Measurements from ENCODE around the gene FAIM2. TPM values are rescaled to one million over a fixed set of nuclear protein-coding genes. Genes with fewer than 3 reads are reported as not detected.

Gene FAIM2
- total RNA-seq, 2 donors from 2014 or later: 2.8 TPM

DNA sequence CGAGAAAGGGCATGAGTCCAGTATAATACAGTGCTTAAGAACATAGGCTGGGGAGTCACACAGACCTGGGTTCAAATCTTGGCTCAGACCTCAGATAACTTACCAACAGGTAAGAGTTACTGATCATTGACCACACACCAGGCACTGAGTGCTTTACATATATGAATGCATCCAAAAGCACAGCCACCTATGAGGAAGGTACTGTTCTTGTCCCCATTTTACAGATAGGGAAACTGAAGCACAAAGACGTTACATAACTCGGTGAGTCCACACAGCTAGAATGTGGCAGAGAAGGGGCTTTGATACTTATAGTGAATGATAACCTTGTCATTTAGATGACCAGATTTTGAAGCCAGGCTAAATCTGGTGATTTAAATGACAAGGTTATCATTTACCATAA, 27.6 kb downstream of the FAIM2 start:
- TF ChIP-seq, protein P1, sequence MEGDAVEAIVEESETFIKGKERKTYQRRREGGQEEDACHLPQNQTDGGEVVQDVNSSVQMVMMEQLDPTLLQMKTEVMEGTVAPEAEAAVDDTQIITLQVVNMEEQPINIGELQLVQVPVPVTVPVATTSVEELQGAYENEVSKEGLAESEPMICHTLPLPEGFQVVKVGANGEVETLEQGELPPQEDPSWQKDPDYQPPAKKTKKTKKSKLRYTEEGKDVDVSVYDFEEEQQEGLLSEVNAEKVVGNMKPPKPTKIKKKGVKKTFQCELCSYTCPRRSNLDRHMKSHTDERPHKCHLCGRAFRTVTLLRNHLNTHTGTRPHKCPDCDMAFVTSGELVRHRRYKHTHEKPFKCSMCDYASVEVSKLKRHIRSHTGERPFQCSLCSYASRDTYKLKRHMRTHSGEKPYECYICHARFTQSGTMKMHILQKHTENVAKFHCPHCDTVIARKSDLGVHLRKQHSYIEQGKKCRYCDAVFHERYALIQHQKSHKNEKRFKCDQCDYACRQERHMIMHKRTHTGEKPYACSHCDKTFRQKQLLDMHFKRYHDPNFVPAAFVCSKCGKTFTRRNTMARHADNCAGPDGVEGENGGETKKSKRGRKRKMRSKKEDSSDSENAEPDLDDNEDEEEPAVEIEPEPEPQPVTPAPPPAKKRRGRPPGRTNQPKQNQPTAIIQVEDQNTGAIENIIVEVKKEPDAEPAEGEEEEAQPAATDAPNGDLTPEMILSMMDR (IDR thresholded peaks at IDR 0.05): no peak
- H3K27me3 ChIP-seq (replicated peaks; ENCODE audit: insufficient read depth): no peaks in the 10 kb centered on the region
- no peak for DNase-seq (ENCODE audit: low spot score)
- no peak for ATAC-seq (ENCODE audit: insufficient number of reproducible peaks, low FRiP score, low read depth)
- no peak overlapping the region for H3K27ac ChIP-seq
- no peaks in the 10 kb centered on the region for H3K36me3 ChIP-seq
- no peaks in the 10 kb centered on the region for H3K4me1 ChIP-seq (ENCODE audit: control insufficient read depth in 1 of 2, low read depth in 2 of 2)
- H3K4me3 ChIP-seq: no peak overlapping the region
- H3K9me3 ChIP-seq: no peaks in the 10 kb centered on the region

DNA sequence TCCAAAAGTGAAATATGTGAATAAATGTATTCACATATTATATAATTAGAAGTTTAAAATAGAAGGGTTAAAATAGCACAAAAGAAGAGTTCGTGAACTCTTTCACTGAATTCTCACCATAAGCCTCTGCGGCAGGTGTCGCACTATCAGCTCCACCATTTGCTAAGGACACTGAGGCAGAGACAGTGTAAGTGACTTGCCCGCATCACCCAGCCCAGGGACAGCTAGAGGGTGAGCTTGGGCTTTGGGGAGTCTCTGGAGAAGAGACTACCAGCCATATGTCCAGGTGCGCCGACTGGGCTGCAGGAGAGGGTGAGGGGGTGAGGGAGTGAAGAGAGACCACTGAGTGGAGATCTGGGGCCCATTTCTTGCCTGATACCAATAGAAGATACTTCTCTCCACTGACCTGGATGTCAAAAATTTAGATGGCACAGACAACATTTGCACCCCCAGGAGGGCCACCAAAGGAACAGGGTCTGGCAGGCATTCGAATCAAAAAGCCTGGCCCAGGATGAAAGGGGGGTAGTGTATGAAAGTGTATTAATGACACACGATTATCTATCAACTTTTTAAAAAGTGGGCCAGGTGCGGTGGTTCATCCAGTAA, 28.5 kb downstream of the FAIM2 start:
- H3K27ac ChIP-seq: no peak overlapping the region
- H3K4me1 ChIP-seq (ENCODE audit: control insufficient read depth in 1 of 2, low read depth in 2 of 2): no peaks in the 10 kb centered on the region
- H3K9me3 ChIP-seq: no peaks in the 10 kb centered on the region
- TF ChIP-seq, protein P1 (IDR thresholded peaks at IDR 0.05): no peak
- DNase-seq (ENCODE audit: low spot score) (no peak), ATAC-seq (ENCODE audit: insufficient number of reproducible peaks, low FRiP score, low read depth) (no peak)
- H3K4me3 ChIP-seq: no peak overlapping the region
- no peaks in the 10 kb centered on the region for H3K27me3 ChIP-seq (replicated peaks; ENCODE audit: insufficient read depth)
- no peaks in the 10 kb centered on the region for H3K36me3 ChIP-seq

DNA sequence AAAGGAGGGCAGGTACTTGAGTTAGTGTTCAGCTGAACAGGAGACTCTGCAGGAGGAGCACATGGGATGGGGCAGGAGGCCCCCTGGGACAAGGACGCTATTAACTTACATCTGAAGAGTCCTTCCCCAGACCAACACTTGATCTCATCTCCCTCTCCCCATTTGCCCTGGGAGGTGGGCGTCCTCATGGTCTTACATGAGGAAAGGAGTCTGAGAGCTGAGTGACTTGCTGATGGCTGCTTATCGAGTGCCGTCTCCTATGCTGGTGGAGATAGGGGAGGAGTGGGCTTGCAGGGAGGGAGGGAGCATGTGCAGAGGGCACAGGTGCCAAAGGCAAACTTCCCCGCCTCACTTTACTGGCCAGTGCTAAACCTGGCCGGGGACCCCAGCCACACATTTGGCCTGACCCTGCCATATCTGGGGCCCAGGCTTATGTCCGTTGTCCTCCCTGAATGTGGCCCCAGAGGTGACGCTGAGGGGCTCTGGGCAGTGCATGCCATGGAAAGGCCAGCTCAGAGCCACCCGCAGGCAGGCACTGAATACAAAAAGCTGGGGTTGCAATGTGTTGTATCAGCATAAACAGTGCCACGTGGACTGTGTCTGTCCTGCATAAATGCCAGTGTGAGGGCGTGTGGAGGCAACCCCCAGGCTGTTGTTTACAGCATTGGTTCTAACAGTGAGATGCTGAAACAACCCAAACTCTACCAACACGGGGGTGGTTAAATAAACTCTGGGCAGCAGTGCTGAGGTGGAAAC, 29.4 kb downstream of the FAIM2 start:
- Histone ChIP-seq H3K27ac (no peak overlapping the region), H3K9me3 (no peaks in the 10 kb centered on the region), H3K4me3 (no peak overlapping the region), H3K27me3 (replicated peaks; ENCODE audit: insufficient read depth) (no peaks in the 10 kb centered on the region), H3K4me1 (ENCODE audit: control insufficient read depth in 1 of 2, low read depth in 2 of 2) (peaks cover 0 to 7% of the 10 kb centered on the region in 2 donors), H3K36me3 (no peaks in the 10 kb centered on the region)
- TF ChIP-seq, protein P1 (IDR thresholded peaks at IDR 0.05): no peak
- DNase-seq (ENCODE audit: low spot score) (no peak), ATAC-seq (ENCODE audit: insufficient number of reproducible peaks, low FRiP score, low read depth) (no peak)

DNA sequence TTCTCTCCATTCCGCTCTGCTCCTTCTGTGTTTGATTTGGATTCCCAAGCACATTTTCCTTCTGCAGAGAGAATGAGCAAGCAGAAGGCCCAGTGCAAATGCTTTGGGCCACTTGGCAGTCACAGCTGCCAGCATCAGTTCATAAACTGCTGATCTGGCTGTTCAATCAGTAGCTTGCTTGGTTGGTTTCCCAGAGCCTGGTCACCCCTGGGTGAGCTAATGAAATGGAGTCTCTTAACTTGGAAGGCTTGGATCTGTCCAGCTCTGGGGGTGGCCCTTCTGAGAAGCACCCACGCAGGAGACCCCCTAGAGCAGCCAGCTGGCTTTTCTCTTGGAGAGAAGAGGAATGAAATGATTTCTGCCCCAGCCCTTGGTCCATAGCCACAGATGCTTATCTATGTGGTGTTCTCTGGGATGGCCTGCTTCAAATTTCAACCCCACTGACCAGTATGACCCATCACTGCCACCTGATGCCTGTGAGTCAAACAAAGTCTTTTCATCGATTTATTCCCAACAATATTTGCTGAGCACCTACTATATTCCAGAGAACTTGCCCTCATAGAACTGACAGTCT, 30.3 kb downstream of the FAIM2 start:
- TF ChIP-seq, protein P1 (IDR thresholded peaks at IDR 0.05): no peak
- no peaks in the 10 kb centered on the region for H3K27me3 ChIP-seq (replicated peaks; ENCODE audit: insufficient read depth)
- H3K4me1 ChIP-seq (ENCODE audit: control insufficient read depth in 1 of 2, low read depth in 2 of 2): peaks cover 9 to 15% of the 10 kb centered on the region in 2 donors
- H3K4me3 ChIP-seq: no peak overlapping the region
- no peaks in the 10 kb centered on the region for H3K9me3 ChIP-seq
- no peak overlapping the region for H3K27ac ChIP-seq
- no peaks in the 10 kb centered on the region for H3K36me3 ChIP-seq
- ATAC-seq (ENCODE audit: insufficient number of reproducible peaks, low FRiP score, low read depth) (no peak), DNase-seq (ENCODE audit: low spot score) (no peak)

DNA sequence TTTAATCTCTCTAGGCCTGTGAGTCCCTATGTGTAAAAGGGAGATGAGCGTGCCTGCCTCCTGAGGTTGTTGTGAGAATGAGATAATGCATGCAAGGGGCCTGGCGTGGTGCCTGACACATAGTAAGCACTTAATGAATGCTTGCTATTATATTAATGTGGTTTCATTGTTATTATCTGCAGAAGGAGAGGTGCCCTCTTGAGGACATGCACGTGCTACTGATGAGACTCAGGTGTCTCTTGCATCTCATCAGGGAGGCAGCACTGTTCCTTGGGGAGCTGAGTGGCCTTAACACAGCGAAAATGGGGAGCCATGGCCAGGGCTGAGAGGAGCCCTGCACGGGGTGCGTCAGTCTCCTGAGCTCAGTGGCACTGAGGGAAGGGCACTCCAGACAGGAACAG, 30.9 kb downstream of the FAIM2 start:
- DNase-seq (ENCODE audit: low spot score): no peak
- H3K27ac ChIP-seq: no peak overlapping the region

More for the DNA sequence above, 30.9 kb downstream of the FAIM2 start:
- Histone ChIP-seq H3K27me3 (replicated peaks; ENCODE audit: insufficient read depth) (no peaks in the 10 kb centered on the region), H3K36me3 (no peaks in the 10 kb centered on the region), H3K9me3 (no peaks in the 10 kb centered on the region), H3K4me1 (ENCODE audit: control insufficient read depth in 1 of 2, low read depth in 2 of 2) (peaks cover 9 to 22% of the 10 kb centered on the region in 2 donors), H3K4me3 (no peak overlapping the region)
- no peak for ATAC-seq (ENCODE audit: insufficient number of reproducible peaks, low FRiP score, low read depth)
- TF ChIP-seq, protein P1 (IDR thresholded peaks at IDR 0.05): no peak

Measured in thoracic aorta (tissue), 2 donors.